Breast epithelium (tissue), 3 donors: ENCODE results near the gene NAV3.

ENCODE experiments used
- CTCF ChIP-seq, 3 donors: fragments of 450-650 bp; IDR thresholded peaks; one replicate each; pipeline ENCODE4 v1.5.1; 2016 to 2017; ENCODE audit warnings: antibody characterized with exemption in 3 of 3, mild to moderate bottlenecking in 3 of 3, moderate library complexity in 3 of 3
- POLR2A ChIP-seq: fragments of 450-650 bp; IDR thresholded peaks from one replicate; pipeline ENCODE4 v1.6.1; 2016; ENCODE audit warnings: antibody characterized with exemption, mild to moderate bottlenecking, moderate library complexity
- POLR2AphosphoS5 ChIP-seq, 3 donors: sonication (generic); formaldehyde crosslinking; IDR thresholded peaks; one replicate each; pipeline ENCODE4 v1.6.1; 2017; ENCODE audit warnings: antibody characterized with exemption in 3 of 3

DNA sequence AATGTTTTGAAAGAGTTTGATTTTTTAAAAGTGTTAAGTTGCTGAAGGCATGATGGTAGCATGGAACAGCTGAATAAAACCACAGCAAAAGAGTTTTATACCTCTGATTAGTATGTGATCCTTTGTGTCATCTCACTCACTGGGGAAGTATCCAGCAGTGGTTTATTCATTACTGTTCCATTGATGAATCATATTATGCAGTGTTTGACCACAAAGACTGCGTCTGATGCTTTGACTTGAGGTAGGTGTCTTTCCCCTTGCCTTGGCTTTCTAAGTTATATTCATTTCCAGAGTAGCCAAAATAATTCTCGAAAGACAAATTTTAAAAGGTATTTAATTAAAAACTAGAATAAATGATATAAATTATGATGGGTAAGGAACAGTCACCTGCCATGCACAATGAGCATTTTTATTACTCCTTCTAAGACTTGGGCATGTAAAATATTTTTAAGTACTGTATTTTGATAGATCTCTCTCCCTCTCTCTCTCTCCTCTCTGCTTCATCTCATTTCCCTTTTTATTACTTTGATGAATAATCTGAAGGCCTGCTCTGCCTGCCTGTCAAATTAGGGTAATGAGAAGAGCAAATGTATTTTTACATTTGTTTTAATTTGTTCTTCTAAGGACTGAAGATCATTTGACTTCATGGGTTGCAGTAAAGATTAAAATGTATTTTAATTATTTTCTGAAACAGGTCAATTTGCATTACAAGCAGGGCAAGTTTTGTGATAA is 164.9 kb downstream of the NAV3 start:
- no peak for TF ChIP-seq CTCF (IDR thresholded peaks at IDR 0.05)
- no peak for TF ChIP-seq POLR2A
- TF ChIP-seq POLR2AphosphoS5 (IDR thresholded peaks at IDR 0.05), result no peak
